Measurements from ENCODE around the gene ZDHHC14.

The ZDHHC14 gene

GRCh38 chr6:157442291-157442690, 61.3 kb downstream of the ZDHHC14 start:
- H3K36me3 ChIP-seq (ENCODE audit: insufficient read depth, low read length) = no peaks in the 10 kb centered on the region
- H3K79me2 ChIP-seq (ENCODE audit: control insufficient read depth, insufficient read depth, low read length, unreplicated experiment) = no peaks in the 10 kb centered on the region
- H3K27ac ChIP-seq (ENCODE audit: low read depth, low read length) = no peak overlapping the region

DNA sequence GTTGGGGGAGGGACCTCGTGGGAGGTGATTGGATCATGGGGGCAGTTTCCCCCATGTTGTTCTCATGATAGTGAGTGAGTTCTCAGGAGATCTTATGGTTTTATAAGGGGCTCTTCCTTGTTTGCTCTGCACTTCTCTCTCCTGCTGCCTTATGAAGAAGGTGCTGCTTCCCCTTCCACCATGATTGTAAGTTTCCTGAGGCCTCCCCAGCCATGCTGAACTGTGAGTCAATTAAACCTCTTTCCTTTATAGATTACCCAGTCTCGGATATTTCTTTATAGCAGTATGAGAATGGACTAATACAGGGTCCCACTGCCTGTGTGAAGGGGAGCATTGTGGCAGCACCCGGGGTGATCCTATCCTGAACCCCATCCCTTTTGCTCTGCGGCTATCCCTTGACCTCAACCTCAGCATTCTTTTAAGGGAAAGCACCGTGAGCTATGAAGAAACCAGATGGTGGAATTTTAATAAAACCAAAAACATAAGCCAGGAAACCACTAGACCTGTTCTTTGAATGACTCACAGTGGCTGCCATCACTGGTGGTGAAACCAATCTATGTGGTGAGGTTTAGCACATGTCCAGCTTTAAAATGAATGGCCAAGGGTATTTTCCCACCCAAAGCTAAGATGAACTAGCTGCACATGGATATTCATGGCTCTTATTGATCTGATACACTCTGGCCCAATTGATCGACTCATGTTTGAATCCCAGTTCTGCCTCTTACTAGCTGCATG, 62.2 kb downstream of the ZDHHC14 start:
- Histone ChIP-seq H2AFZ (ENCODE audit: low read length, unreplicated experiment) (no peak overlapping the region), H3K4me1 (ENCODE audit: control insufficient read depth, insufficient read depth, low read length, unreplicated experiment) (no peaks in the 10 kb centered on the region), H3K27me3 (ENCODE audit: insufficient read depth, low read length) (no peaks in the 10 kb centered on the region), H3K79me2 (ENCODE audit: control insufficient read depth, insufficient read depth, low read length, unreplicated experiment) (no peaks in the 10 kb centered on the region), H3K27ac (ENCODE audit: low read depth, low read length) (no peak overlapping the region), H3K36me3 (ENCODE audit: insufficient read depth, low read length) (no peaks in the 10 kb centered on the region), H3K4me3 (ENCODE audit: low read depth, low read length) (no peak overlapping the region)

More at GRCh38 chr6:157442291-157442690, 61.3 kb downstream of the ZDHHC14 start:
- H2AFZ ChIP-seq (ENCODE audit: low read length, unreplicated experiment) = no peak overlapping the region
- no peaks in the 10 kb centered on the region for H3K4me1 ChIP-seq (ENCODE audit: control insufficient read depth, insufficient read depth, low read length, unreplicated experiment)
- H3K27me3 ChIP-seq (ENCODE audit: insufficient read depth, low read length) = no peaks in the 10 kb centered on the region
- no peak overlapping the region for H3K4me3 ChIP-seq (ENCODE audit: low read depth, low read length)

DNA sequence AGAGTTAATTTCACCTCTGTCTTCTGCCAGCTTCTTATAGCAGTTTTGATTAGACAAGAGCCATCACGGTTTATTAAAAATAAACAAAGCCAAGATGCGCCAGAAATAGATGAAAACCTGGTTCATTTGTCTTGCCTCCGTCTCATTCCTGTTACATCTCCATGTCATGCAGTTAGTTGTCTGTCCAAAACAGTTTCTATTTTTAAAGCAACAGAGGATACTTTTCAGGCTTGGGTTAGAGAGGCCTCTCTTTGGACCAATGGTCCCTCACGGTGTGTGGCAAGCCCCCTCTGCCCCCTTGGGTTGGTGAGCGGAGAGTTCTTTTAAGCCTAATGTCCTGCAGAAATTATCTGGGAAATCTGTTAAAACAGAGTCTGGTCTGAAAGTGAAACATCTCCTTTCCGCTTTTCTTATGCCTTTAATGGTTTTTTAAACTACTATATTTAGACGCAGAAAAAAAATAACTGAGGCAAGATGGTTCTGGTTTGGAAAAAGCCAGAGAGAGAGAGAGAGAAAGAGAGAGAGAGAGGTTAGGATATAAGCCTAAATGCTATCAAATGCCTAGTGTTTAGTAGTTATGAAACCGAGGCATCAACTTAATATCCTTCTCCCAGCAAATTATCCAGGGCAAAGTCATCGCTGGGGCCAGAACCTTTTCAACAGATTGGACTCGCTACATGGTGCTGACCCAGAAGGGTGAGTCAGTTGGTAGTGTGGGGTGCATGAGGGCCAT, 64.5 kb downstream of the ZDHHC14 start:
- no peak overlapping the region for H3K27ac ChIP-seq (ENCODE audit: low read depth, low read length)
- no peaks in the 10 kb centered on the region for H3K36me3 ChIP-seq (ENCODE audit: insufficient read depth, low read length)
- H3K27me3 ChIP-seq (ENCODE audit: insufficient read depth, low read length) = no peaks in the 10 kb centered on the region
- no peaks in the 10 kb centered on the region for H3K4me1 ChIP-seq (ENCODE audit: control insufficient read depth, insufficient read depth, low read length, unreplicated experiment)
- no peak overlapping the region for H2AFZ ChIP-seq (ENCODE audit: low read length, unreplicated experiment)
- H3K4me3 ChIP-seq (ENCODE audit: low read depth, low read length) = no peak overlapping the region
- no peaks in the 10 kb centered on the region for H3K79me2 ChIP-seq (ENCODE audit: control insufficient read depth, insufficient read depth, low read length, unreplicated experiment)

DNA sequence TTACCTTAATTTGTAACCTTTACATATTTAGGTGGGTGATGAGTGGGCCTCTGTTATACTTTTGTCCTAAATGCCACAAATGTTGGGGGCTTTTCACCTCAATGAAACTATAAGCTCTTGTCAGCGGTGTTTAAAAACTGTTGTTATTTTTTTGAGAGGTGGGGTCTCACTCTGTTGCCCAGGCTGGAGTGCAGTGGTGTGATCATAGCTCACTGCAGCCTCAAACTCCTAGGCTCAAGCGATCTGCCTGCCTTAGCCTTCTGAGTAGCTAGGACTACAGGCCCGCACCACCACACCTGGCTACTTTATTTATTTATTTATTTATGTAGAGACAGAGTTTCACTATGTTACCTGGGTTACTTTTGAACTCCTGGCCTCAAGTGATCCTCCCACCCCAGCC, 66.7 kb downstream of the ZDHHC14 start:
- H3K4me1 ChIP-seq (ENCODE audit: control insufficient read depth, insufficient read depth, low read length, unreplicated experiment) = no peaks in the 10 kb centered on the region
- no peaks in the 10 kb centered on the region for H3K36me3 ChIP-seq (ENCODE audit: insufficient read depth, low read length)
- no peaks in the 10 kb centered on the region for H3K27me3 ChIP-seq (ENCODE audit: insufficient read depth, low read length)
- H3K27ac ChIP-seq (ENCODE audit: low read depth, low read length) = no peak overlapping the region
- no peak overlapping the region for H3K4me3 ChIP-seq (ENCODE audit: low read depth, low read length)
- H2AFZ ChIP-seq (ENCODE audit: low read length, unreplicated experiment) = no peak overlapping the region
- no peaks in the 10 kb centered on the region for H3K79me2 ChIP-seq (ENCODE audit: control insufficient read depth, insufficient read depth, low read length, unreplicated experiment)

- Histone ChIP-seq H2AFZ (ENCODE audit: low read length, unreplicated experiment) (no peak overlapping the region), H3K36me3 (ENCODE audit: insufficient read depth, low read length) (no peaks in the 10 kb centered on the region), H3K27me3 (ENCODE audit: insufficient read depth, low read length) (no peaks in the 10 kb centered on the region), H3K4me1 (ENCODE audit: control insufficient read depth, insufficient read depth, low read length, unreplicated experiment) (no peaks in the 10 kb centered on the region), H3K27ac (ENCODE audit: low read depth, low read length) (no peak overlapping the region), H3K79me2 (ENCODE audit: control insufficient read depth, insufficient read depth, low read length, unreplicated experiment) (no peaks in the 10 kb centered on the region), H3K4me3 (ENCODE audit: low read depth, low read length) (no peak overlapping the region)
These were observed 68.6 kb downstream of the ZDHHC14 start for GRCh38 chr6:157449610-157450009.

DNA sequence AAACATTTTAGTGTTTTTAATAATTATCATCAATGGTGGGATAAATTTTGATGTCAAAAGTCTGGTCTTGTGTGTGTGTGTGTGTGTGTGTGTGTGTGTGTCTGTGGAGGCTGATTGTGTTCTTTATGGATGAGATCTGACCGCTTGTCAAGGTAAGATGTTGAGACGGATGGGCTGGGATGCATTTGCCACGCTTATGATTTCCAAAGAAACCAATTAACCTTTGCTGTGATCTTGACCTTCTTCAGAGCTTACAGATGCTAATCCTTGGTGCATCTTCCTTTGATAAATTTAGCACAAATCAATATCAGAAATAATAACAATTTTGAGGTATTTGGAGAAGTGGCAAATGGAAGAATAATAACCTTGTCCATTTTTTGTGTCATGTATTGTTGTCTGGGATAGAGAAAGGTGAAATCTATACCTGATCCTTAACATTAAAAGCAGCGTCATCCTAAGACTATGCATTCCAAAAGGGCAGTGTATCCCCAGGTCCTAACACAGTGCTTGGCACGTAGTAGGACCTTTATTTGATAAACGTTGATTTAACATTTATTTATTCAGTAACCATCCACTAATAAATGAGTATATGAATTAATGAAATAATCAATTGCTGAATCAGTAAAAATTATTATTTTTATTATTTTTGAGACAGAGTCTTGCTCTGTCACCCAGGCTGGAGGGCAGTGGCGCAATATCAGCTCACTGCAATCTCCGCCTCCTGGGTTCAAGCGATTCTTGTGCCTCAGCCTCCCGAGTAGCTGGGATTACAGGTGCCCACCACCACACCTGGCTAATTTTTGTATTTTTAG, 70.1 kb downstream of the ZDHHC14 start:
- Histone ChIP-seq H3K4me3 (ENCODE audit: low read depth, low read length) (no peak overlapping the region), H3K4me1 (ENCODE audit: control insufficient read depth, insufficient read depth, low read length, unreplicated experiment) (no peaks in the 10 kb centered on the region), H3K36me3 (ENCODE audit: insufficient read depth, low read length) (no peaks in the 10 kb centered on the region), H2AFZ (ENCODE audit: low read length, unreplicated experiment) (no peak overlapping the region), H3K27ac (ENCODE audit: low read depth, low read length) (no peak overlapping the region), H3K79me2 (ENCODE audit: control insufficient read depth, insufficient read depth, low read length, unreplicated experiment) (no peaks in the 10 kb centered on the region), H3K27me3 (ENCODE audit: insufficient read depth, low read length) (no peaks in the 10 kb centered on the region)

- Histone ChIP-seq H3K4me1 (ENCODE audit: control insufficient read depth, insufficient read depth, low read length, unreplicated experiment) (no peaks in the 10 kb centered on the region), H3K36me3 (ENCODE audit: insufficient read depth, low read length) (no peaks in the 10 kb centered on the region), H2AFZ (ENCODE audit: low read length, unreplicated experiment) (no peak overlapping the region), H3K79me2 (ENCODE audit: control insufficient read depth, insufficient read depth, low read length, unreplicated experiment) (no peaks in the 10 kb centered on the region), H3K4me3 (ENCODE audit: low read depth, low read length) (no peak overlapping the region), H3K27me3 (ENCODE audit: insufficient read depth, low read length) (no peaks in the 10 kb centered on the region), H3K27ac (ENCODE audit: low read depth, low read length) (no peak overlapping the region)
These were observed 71.1 kb downstream of the ZDHHC14 start for GRCh38 chr6:157452096-157452495.

DNA sequence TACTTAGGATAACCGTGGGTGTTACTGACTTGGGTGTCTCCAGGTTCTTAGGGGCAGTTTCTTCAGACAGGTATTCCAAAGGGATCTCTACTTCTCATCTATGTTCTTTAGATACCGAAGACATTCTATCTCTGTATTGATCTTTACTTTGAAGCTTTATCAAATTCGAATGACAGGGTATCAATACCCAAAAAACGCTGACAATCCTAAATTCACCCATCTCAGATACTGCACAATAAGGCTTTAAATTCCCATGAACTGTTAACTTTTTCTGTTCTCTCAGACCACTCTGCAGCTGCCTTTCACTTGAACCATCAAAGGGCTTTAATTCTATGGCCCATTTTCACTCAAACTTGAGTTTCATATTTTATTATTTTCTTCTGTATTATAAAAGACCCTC, 72.1 kb downstream of the ZDHHC14 start:
- Histone ChIP-seq H3K4me3 (ENCODE audit: low read depth, low read length) (no peak overlapping the region), H3K36me3 (ENCODE audit: insufficient read depth, low read length) (no peaks in the 10 kb centered on the region), H3K27me3 (ENCODE audit: insufficient read depth, low read length) (no peaks in the 10 kb centered on the region), H3K27ac (ENCODE audit: low read depth, low read length) (no peak overlapping the region), H3K79me2 (ENCODE audit: control insufficient read depth, insufficient read depth, low read length, unreplicated experiment) (no peaks in the 10 kb centered on the region), H2AFZ (ENCODE audit: low read length, unreplicated experiment) (no peak overlapping the region), H3K4me1 (ENCODE audit: control insufficient read depth, insufficient read depth, low read length, unreplicated experiment) (no peaks in the 10 kb centered on the region)

- H3K79me2 ChIP-seq (ENCODE audit: control insufficient read depth, insufficient read depth, low read length, unreplicated experiment) = no peaks in the 10 kb centered on the region
- H3K4me3 ChIP-seq (ENCODE audit: low read depth, low read length) = no peak overlapping the region
These were observed 73.0 kb downstream of the ZDHHC14 start for GRCh38 chr6:157453978-157454377.

GRCh38 chr6:157454762-157455714, 74.0 kb downstream of the ZDHHC14 start:
- Histone ChIP-seq H2AFZ (ENCODE audit: low read length, unreplicated experiment) (no peak overlapping the region), H3K27me3 (ENCODE audit: insufficient read depth, low read length) (no peaks in the 10 kb centered on the region)

More at GRCh38 chr6:157453978-157454377, 73.0 kb downstream of the ZDHHC14 start:
- Histone ChIP-seq H3K36me3 (ENCODE audit: insufficient read depth, low read length) (no peaks in the 10 kb centered on the region), H2AFZ (ENCODE audit: low read length, unreplicated experiment) (no peak overlapping the region), H3K4me1 (ENCODE audit: control insufficient read depth, insufficient read depth, low read length, unreplicated experiment) (no peaks in the 10 kb centered on the region), H3K27me3 (ENCODE audit: insufficient read depth, low read length) (no peaks in the 10 kb centered on the region), H3K27ac (ENCODE audit: low read depth, low read length) (no peak overlapping the region)

More at GRCh38 chr6:157454762-157455714, 74.0 kb downstream of the ZDHHC14 start:
- Histone ChIP-seq H3K4me3 (ENCODE audit: low read depth, low read length) (no peak overlapping the region), H3K36me3 (ENCODE audit: insufficient read depth, low read length) (no peaks in the 10 kb centered on the region), H3K79me2 (ENCODE audit: control insufficient read depth, insufficient read depth, low read length, unreplicated experiment) (no peaks in the 10 kb centered on the region), H3K27ac (ENCODE audit: low read depth, low read length) (no peak overlapping the region), H3K4me1 (ENCODE audit: control insufficient read depth, insufficient read depth, low read length, unreplicated experiment) (no peaks in the 10 kb centered on the region)

All from ACC112 (cell line).